SK-N-SH treated with all-trans-retinoic acid at 6 μM for 48 hours (cell line): ENCODE measurements around the gene TACC3.
A peak's percentile ranks its signal among the peaks of the same experiment; 100 is the strongest.

Experiments used
- ATAC-seq: fragments of 200-7000 bp; cut with Tn5 transposase; 3 replicates; pipeline ENCODE4 v1.9.1; 2020; ENCODE audit warnings: mild to moderate bottlenecking, moderate library complexity
- ARNTL ChIP-seq: fragments of 450-650 bp; formaldehyde crosslinking; IDR thresholded peaks from 2 replicates; pipeline ENCODE4 v1.5.0; 2020; ENCODE audit warnings: low read depth, mild to moderate bottlenecking, moderate library complexity, borderline replicate concordance
- BACH2 ChIP-seq: fragments of 250-450 bp; sonication (Bioruptor Pico); IDR thresholded peaks from 2 replicates; pipeline ENCODE4 v1.9.0; 2021; ENCODE audit warnings: mild to moderate bottlenecking, borderline replicate concordance
- CREB5 ChIP-seq: fragments of 250-450 bp; sonication (Bioruptor Pico); IDR thresholded peaks from 2 replicates; pipeline ENCODE4 v1.5.1; 2020; ENCODE audit warnings: low read depth, mild to moderate bottlenecking, moderate library complexity
- CSDC2 ChIP-seq: fragments of 250-450 bp; sonication (Bioruptor Pico); IDR thresholded peaks from 2 replicates; pipeline ENCODE4 v1.5.0; 2020; ENCODE audit warnings: mild to moderate bottlenecking, moderate library complexity
- ESRRG ChIP-seq: fragments of 250-450 bp; sonication (Bioruptor Pico); IDR thresholded peaks from 2 replicates; pipeline ENCODE4 v1.6.1; 2021; ENCODE audit warnings: mild to moderate bottlenecking
- GLIS3 ChIP-seq: fragments of 250-450 bp; sonication (Bioruptor Pico); IDR thresholded peaks from 2 replicates; pipeline ENCODE4 v1.5.0; 2020; ENCODE audit warnings: mild to moderate bottlenecking, moderate library complexity
- ISL1 ChIP-seq: fragments of 250-450 bp; sonication (Bioruptor Pico); IDR thresholded peaks from 2 replicates; pipeline ENCODE4 v2.1.2; 2022; ENCODE audit warnings: mild to moderate bottlenecking, moderate library complexity
- OSR1 ChIP-seq: fragments of 250-450 bp; sonication (Bioruptor Pico); IDR thresholded peaks from 2 replicates; pipeline ENCODE4 v1.8.0; 2022; ENCODE audit warnings: moderate library complexity, mild to moderate bottlenecking, inconsistent platforms
- PATZ1 ChIP-seq: fragments of 250-450 bp; sonication (Bioruptor Pico); IDR thresholded peaks from 2 replicates; pipeline ENCODE4 v1.8.0; 2020; ENCODE audit warnings: mild to moderate bottlenecking, moderate library complexity, borderline replicate concordance
- POU6F1 ChIP-seq: fragments of 250-450 bp; sonication (Bioruptor Pico); IDR thresholded peaks from 2 replicates; pipeline ENCODE4 v1.8.0; 2021; ENCODE audit warnings: low read depth, mild to moderate bottlenecking, moderate library complexity, borderline replicate concordance
- PPARA ChIP-seq: fragments of 250-450 bp; sonication (Bioruptor Pico); IDR thresholded peaks from 2 replicates; pipeline ENCODE4 v1.5.0; 2020; ENCODE audit warnings: mild to moderate bottlenecking, borderline replicate concordance
- RARB ChIP-seq: fragments of 250-450 bp; sonication (Bioruptor Pico); IDR thresholded peaks from 2 replicates; pipeline ENCODE4 v1.8.0; 2021; ENCODE audit warnings: mild to moderate bottlenecking, moderate library complexity
- SNAI2 ChIP-seq: fragments of 250-450 bp; sonication (Bioruptor Pico); IDR thresholded peaks from 2 replicates; pipeline ENCODE4 v1.5.0; 2020; ENCODE audit warnings: mild to moderate bottlenecking, moderate library complexity
- TOX ChIP-seq: fragments of 250-450 bp; sonication (Bioruptor Pico); IDR thresholded peaks from 2 replicates; pipeline ENCODE4 v1.8.0; 2021; ENCODE audit warnings: mild to moderate bottlenecking, moderate library complexity, borderline replicate concordance
- ZC3H10 ChIP-seq: fragments of 250-450 bp; sonication (Bioruptor Pico); IDR thresholded peaks from 2 replicates; pipeline ENCODE4 v1.5.1; 2021; ENCODE audit warnings: mild to moderate bottlenecking, moderate library complexity
- ZFP3 ChIP-seq: fragments of 250-450 bp; sonication (Bioruptor Pico); IDR thresholded peaks from 2 replicates; pipeline ENCODE4 v1.5.0; 2020; ENCODE audit warnings: mild to moderate bottlenecking, moderate library complexity
- ZFP30 ChIP-seq: fragments of 450-650 bp; formaldehyde crosslinking; IDR thresholded peaks from 2 replicates; pipeline ENCODE4 v1.5.0; 2022; ENCODE audit warnings: mild to moderate bottlenecking, moderate library complexity
- ZNF8 ChIP-seq: fragments of 450-650 bp; formaldehyde crosslinking; IDR thresholded peaks from 2 replicates; pipeline ENCODE4 v1.5.0; 2020; ENCODE audit warnings: mild to moderate bottlenecking, moderate library complexity

Gene TACC3

GRCh38 chr4:1772853-1773538 lies 51.7 kb downstream of the TACC3 start:
- peak; percentile 5; the same call in 1 of the 3 replicates for ATAC-seq
- no peak for TF ChIP-seq GLIS3 (CRISPR knock-in tag)
- TF ChIP-seq BACH2 (CRISPR knock-in tag): no peak
- TF ChIP-seq TOX (CRISPR knock-in tag): no peak
- TF ChIP-seq OSR1 (CRISPR knock-in tag): no peak
- no peak for TF ChIP-seq ISL1
- TF ChIP-seq PPARA: no peak
- no peak for TF ChIP-seq ARNTL (CRISPR knock-in tag)
- TF ChIP-seq SNAI2 (CRISPR knock-in tag): no peak
- no peak for TF ChIP-seq ZFP3 (CRISPR knock-in tag)
- TF ChIP-seq ESRRG (CRISPR knock-in tag): no peak
- no peak for TF ChIP-seq RARB (CRISPR knock-in tag)
- no peak for TF ChIP-seq ZC3H10
- TF ChIP-seq CSDC2 (CRISPR knock-in tag): no peak
- TF ChIP-seq, all 23 proteins: peak for 0

- no peak for ATAC-seq
- no peak for TF ChIP-seq ZFP3 (CRISPR knock-in tag)
- no peak for TF ChIP-seq GLIS3 (CRISPR knock-in tag)
- TF ChIP-seq ISL1: no peak
- TF ChIP-seq CREB5 (CRISPR knock-in tag): no peak
These were observed 52.4 kb downstream of the TACC3 start for GRCh38 chr4:1773754-1774153.

GRCh38 chr4:1775731-1776500 lies 54.6 kb downstream of the TACC3 start:
- ATAC-seq: no peak; the same call in 2 of the 3 replicates

GRCh38 chr4:1776521-1777161 lies 55.3 kb downstream of the TACC3 start:
- TF ChIP-seq ZC3H10: no peak
- TF ChIP-seq ZFP30 (CRISPR knock-in tag): no peak
- TF ChIP-seq POU6F1: no peak
- no peak for TF ChIP-seq ARNTL (CRISPR knock-in tag)
- TF ChIP-seq ISL1: no peak
- TF ChIP-seq BACH2 (CRISPR knock-in tag): no peak
- no peak for TF ChIP-seq ZNF8
- no peak for TF ChIP-seq ESRRG (CRISPR knock-in tag)
- ATAC-seq: no peak

More at GRCh38 chr4:1775731-1776500, 54.6 kb downstream of the TACC3 start:
- TF ChIP-seq POU6F1: no peak
- no peak for TF ChIP-seq ZFP3 (CRISPR knock-in tag)
- TF ChIP-seq ZC3H10: no peak
- TF ChIP-seq PATZ1 (CRISPR knock-in tag): no peak
- TF ChIP-seq, all 23 proteins: peak for 0
